Stimulated activated CD4-positive, alpha-beta T cell treated with anti-CD3 and anti-CD28 coated beads, TNF-alpha, amount 100 ng/mL, for 24 hours (primary cell): ENCODE measurements around the gene OGDH.

Experiments used
- DNase-seq, 3 experiments: peaks; one replicate each; pipeline ENCODE4 v3.0.0-alpha.2; 2020; ENCODE audit warnings: low read depth in 3 of 3

OGDH gene

DNA sequence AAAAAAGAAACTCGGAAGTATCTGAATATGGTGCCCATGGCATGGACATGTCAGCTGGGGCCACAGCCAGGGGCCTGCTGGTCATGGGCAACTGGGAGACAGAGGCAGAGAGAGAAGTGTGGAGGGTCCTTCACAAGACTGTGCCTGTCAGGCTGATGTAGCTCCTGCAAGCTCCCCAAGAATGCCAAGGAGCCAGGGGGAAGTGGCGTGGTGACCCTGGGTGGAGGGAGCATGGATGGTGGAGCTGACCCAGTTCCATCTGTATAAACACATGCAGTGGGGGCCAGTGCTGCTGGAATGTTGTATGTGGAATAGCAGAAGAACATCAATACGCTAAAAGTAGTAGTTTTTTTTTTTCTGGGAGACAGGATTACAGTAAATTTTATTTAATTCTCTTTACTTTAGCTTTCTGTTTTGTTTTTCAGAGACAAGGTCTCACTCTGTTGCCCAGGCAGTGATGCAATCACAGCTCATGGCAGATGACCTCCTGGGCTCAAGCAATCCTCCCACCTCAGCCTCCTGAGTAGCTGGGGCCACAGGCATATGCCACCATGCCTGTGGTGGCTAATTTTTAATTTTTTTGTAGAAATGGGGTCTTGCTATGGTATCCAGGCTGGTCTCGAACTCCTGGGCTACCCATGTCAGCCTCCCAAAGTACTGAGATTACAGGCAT lies 131.8 kb downstream of the OGDH start:
- no peak for DNase-seq

DNA sequence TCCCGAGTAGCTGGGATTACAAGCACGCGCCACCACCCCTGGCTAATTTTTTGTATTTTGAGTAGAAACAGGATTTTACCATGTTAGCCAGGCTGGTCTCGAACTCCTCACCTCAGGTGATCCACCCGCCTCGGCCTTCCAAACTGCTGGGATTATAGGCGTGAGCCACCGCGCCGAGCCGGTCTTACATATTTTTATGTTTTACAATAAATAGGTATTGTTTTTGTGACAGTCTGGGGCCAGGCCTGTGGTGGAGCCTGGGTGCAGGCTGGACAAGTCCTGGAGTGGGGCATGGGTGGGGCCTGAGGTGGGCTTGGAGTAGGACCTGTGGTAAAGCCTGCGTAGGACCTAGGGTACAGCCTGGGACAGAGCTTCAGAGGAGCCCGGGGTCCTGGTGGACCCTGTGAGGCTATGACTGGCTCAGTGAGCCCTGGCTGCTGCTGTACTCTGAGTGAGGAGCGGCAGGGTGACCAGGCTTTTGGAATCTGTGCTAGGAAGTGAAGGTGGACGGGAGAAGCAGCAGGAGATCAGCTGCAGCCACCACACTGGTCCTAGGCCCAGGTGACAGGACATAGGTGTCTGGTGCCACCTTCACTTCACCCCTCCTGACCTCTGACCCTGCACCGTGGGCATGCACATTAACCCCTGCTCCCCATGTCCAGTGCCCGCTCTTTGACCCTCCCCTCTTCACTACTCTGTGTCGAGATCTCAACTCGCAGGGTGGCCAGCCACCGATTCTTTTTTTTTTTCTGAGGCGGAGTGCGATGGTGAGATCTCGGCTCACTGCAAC lies 132.6 kb downstream of the OGDH start:
- DNase-seq: no peak

- DNase-seq: no peak
Measured at GRCh38 chr7:44740055-44740454, 133.6 kb downstream of the OGDH start.

DNA sequence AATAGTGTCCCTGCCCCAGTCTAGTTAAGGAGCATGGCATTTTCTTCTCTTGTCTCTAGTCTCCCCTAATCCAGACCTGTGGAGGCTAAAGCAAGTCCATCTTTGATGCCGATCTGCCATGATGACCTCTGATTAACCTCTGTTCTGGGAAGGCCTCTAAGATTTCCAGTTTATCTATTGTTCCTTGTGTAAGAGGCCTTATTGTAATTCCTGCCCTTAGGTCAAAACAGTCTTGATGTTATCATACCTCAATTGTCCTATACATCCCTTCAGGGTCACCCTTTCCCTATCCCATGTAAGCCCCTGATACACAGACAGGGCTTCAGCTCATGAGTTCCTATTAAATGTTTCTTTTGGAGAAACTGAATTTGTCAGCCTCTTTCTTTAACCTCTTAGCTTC lies 137.3 kb downstream of the OGDH start:
- no peak for DNase-seq

DNA sequence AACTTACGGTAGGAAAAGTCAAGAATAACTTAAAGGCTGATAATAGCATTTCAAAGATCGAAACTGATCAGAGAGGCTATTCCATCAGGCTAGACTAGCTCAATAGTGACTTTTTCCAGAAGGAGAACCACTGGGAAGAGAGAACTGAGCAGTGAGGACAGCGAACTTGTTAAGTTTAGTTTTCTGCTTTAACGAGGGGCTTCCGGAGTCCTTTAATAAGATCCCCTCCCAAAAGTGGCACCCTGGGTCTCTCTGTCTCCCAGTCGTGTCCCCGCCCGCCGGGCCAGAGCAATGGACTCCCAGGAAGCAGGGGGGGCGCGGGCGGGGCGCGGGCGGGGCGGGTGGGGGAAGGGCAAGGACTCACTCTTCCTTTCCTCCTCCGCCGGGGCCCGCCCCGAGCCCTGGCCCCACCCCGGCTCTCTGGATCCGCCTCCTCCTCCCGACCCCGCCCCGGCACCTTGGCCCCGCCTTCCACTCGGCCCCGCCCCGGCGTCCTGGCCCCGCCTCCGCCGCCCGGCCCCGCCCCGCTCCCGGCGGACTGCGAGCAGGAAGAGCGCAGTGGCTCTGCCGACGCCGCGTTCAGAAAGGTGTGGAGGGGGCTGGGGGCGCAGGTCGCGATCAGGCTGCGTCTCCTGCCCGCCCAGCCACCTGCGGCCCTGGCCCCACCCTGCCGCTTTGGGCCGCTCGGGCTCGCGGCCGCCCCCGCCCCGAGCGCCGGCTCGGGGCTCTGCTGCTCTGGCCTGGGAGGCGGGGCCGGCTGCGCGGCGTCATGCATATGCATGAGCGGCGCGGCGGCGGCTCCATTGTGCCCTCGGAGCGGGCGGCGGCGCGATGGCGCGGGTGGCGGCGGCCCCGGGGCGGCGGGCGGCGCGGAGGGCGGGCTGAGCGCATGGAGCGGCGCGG lies 141.9 kb downstream of the OGDH start, which contains the start of gene ZMIZ2:
Gene ZMIZ2, plus strand, starts transcription at position 803 of the 903 bp plus-strand sequence. CDS start 7,403 bp downstream, outside the sequence.
- peak; percentile 81 to 88 (median 87) for DNase-seq

DNA sequence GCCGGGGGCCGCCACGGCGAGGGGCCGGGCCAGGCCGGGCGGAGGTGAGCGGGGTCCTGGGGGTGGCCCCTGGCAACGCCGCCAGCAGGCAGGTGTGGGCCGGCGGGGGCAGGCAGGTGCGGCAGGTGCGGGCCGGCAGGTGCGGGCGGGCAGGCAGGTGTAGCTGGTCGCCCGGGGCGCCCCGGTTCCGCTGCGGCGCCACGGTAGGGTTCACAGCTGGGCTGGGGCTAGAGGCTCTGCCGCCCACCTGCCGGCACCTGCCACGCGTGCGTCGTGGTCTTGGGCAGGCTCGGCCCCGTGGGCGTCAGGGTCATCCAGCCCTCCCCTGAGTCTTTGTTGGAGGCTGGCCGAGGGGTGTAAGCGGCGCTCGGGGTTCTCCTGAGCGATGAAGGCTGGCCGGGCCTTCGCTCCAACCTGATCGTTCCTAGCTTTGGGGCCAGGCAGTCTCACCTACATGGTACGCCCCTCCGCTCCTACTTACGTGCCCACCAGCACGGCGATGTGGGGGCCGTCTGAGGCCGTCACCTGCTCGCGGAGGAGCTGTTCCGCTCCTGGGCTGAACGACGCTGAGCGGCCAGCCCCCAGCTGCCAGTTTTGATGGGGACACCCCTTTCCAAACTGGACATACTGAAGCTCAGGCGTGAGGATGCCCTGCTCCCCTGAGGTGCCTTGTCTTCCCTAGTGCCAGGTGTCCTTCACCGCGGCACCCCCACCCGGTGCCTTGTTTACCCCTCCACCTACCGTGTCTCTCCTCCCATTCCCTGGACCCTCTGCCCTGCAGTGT lies 142.7 kb downstream of the OGDH start:
- no peak for DNase-seq

- DNase-seq: no peak
Measured at GRCh38 chr7:44749992-44750391, 143.6 kb downstream of the OGDH start.

DNA sequence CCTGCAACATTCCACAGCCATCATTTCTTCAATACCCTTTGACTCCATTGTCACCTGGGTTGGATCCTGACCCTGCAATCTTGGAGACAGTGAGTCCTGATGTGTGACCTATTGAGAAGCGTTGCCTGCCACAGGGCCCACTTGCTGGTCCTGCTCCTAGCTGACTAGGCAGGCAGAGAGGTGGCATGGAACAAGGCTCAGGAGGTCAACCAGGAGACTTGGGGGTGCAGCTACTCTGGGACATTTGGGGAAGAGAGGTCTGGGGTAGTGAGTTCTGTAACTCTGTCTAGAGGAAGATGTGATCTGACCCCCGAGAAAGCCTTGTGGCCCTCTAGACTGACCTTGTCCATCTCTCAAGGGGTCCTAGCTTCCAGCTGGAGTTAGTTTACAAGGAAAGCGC lies 144.0 kb downstream of the OGDH start:
- DNase-seq: no peak

- peak; percentile 20 to 57 (median 23) for DNase-seq
Measured at GRCh38 chr7:44750921-44751571, 144.6 kb downstream of the OGDH start.

GRCh38 chr7:44752822-44753221 lies 146.4 kb downstream of the OGDH start:
- DNase-seq: no peak

DNA sequence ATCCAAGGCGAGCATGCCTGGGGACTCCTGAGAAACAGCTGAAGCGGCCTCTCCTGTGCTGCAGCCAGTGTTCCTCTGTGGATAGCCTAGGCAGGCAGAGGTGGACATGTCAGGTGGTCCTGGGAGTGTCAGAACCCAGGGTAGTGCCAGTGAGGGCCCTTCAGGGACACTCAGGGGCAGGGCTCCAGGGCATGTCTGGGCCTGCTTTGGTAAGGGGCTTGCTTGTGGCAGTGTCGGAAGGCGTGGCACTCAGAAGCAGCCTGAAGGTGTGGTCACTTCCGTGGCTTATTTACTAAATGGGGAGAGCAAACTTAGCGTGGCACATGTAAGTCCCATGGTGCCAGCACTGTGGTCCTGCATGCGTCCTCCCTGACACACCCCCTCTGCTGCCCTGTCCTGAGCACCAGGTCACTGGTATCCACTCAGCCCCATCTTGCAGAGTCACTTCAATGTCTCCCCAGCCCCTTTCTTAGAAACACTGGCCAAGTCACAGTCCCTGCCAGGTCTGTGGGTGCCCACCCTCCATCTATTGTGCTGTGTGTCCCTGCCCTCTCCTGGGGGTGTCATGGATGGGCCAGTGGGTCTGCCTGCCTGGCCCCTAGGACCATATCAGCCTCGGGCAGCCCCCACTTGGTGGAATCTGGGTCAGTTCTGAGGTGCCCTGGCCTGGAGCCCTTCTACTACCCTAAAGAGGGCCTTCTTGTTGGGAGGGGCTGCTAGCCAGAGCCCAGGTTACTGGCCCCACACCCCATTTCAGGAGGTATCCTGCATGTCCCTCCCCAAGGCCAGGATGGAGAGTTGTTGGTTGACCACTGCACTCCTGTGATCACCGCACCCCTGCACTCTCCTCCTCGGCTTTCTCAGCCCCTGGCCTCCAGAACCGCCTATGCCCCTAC lies 148.6 kb downstream of the OGDH start:
- no peak for DNase-seq

- DNase-seq: no peak
Measured at GRCh38 chr7:44755698-44756627, 149.5 kb downstream of the OGDH start.

GRCh38 chr7:44756904-44757303 lies 150.5 kb downstream of the OGDH start:
- no peak for DNase-seq

DNA sequence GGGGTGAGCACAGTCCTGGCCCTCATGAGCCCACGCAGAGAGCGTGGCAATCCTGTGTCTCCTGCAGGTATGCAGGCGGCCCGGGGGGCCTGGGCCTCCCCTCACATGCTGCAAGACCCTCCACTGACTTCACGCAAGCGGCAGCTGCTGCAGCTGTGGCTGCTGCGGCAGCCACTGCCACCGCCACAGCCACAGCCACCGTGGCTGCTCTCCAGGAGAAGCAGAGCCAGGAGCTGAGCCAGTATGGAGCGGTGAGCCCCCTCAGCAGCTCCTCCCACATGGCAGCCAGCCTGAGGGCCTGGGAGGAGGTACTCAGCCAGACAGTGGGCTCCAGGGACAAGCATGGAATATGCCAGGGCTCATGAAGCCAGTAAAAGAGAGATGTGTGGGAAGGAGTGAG lies 150.9 kb downstream of the OGDH start:
- DNase-seq: no peak

DNA sequence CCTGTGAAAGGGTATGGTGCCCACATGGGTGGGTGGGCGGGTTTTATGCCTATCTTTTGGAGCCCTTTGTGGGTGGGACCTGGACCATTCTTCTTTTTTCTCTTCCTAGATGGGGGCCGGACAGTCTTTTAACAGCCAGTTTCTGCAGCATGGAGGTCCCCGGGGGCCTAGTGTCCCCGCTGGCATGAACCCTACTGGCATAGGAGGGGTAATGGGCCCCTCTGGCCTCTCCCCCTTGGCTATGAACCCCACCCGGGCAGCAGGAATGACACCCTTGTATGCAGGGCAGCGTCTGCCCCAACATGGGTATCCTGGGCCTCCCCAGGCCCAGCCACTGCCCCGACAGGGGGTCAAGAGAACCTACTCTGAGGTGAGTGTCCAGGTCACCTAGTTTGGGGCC lies 151.3 kb downstream of the OGDH start:
- DNase-seq: no peak
